ENCODE results near the gene NKX2-1.
A peak's percentile ranks its signal among the peaks of the same experiment; 100 is the strongest.

NKX2-1 gene

DNA sequence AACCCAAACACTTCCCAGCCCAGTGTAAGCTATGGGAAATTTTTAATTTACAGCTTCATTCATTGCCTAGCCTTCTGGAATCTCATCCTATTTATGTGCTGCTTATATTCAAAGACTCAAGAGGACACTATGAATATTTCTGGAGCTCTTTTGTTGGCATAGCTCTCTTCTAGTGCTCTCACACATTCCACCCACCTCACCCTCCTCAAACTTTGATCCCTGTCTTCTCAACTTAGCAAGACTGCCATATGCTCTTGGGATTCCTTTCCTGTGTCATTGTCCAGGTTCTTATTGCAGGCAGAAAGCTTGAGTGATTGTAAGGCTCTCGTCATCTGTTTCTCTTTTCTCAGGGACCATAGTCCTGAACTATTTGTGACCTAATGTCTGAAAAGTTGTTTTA lies 18.0 kb upstream of the NKX2-1 start:
- in situ Hi-C loops (cut with HindIII; ENCODE audit: low sequenced_read_pairs) = no loop called here
- DNase-seq (ENCODE audit: low read depth) = no peak

DNA sequence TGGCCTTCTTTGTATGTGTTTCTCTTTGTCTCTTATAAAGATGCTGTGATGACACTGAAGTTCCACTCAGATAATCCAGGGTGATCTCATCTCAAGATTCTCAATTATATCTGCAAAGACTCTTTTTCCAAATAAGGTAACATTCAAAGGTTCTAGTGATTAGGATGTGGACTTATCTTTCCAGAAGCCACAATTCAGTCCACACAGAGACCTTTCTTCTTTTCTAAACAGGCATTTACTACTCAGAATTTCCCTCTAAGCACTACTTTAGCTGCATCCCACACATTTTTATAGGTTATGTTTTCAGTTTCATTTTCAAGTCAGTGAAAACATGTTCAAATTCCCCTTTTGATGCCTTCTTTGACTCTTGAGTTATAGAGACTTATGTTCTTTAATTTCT lies 9.0 kb upstream of the NKX2-1 start:
- in situ Hi-C loops (cut with HindIII; ENCODE audit: low sequenced_read_pairs) = no loop called here
- no peak overlapping the region for H3K4me3 ChIP-seq (ENCODE audit: low read depth, low read length)

More for the DNA sequence above, 18.0 kb upstream of the NKX2-1 start:
- TF ChIP-seq, protein P1, sequence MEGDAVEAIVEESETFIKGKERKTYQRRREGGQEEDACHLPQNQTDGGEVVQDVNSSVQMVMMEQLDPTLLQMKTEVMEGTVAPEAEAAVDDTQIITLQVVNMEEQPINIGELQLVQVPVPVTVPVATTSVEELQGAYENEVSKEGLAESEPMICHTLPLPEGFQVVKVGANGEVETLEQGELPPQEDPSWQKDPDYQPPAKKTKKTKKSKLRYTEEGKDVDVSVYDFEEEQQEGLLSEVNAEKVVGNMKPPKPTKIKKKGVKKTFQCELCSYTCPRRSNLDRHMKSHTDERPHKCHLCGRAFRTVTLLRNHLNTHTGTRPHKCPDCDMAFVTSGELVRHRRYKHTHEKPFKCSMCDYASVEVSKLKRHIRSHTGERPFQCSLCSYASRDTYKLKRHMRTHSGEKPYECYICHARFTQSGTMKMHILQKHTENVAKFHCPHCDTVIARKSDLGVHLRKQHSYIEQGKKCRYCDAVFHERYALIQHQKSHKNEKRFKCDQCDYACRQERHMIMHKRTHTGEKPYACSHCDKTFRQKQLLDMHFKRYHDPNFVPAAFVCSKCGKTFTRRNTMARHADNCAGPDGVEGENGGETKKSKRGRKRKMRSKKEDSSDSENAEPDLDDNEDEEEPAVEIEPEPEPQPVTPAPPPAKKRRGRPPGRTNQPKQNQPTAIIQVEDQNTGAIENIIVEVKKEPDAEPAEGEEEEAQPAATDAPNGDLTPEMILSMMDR (IDR thresholded peaks at IDR 0.05; ENCODE audit: low read depth, low read length, missing control alignments) = no peak
- no peak overlapping the region for H3K4me3 ChIP-seq (ENCODE audit: low read depth, low read length)

DNA sequence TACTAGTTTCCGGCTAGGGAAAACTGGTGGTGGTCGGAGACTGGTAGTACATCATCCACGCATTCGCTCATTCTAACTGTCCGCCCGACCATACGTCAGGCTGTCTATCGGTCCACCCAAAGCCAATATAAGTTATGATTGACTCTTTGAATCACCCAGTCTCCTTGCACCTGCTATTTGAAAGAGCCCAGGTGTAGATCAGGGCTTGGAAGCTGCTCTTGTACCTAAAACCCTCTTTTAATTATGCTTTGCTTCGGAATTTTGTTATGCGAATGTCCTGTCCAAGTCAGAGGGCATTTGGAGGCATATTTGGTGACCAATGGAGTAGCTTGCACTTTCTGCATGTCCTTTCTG lies 5.7 kb upstream of the NKX2-1 start:
- in situ Hi-C loops (cut with HindIII; ENCODE audit: low sequenced_read_pairs) = no loop called here
- TF ChIP-seq, protein P1 (IDR thresholded peaks at IDR 0.05; ENCODE audit: low read depth, low read length, missing control alignments) = no peak
- H3K4me3 ChIP-seq (ENCODE audit: low read depth, low read length) = no peak overlapping the region
- no peak for DNase-seq (ENCODE audit: low read depth)

More for the DNA sequence above, 9.0 kb upstream of the NKX2-1 start:
- DNase-seq (ENCODE audit: low read depth) = no peak
- TF ChIP-seq, protein P1 (IDR thresholded peaks at IDR 0.05; ENCODE audit: low read depth, low read length, missing control alignments) = no peak

DNA sequence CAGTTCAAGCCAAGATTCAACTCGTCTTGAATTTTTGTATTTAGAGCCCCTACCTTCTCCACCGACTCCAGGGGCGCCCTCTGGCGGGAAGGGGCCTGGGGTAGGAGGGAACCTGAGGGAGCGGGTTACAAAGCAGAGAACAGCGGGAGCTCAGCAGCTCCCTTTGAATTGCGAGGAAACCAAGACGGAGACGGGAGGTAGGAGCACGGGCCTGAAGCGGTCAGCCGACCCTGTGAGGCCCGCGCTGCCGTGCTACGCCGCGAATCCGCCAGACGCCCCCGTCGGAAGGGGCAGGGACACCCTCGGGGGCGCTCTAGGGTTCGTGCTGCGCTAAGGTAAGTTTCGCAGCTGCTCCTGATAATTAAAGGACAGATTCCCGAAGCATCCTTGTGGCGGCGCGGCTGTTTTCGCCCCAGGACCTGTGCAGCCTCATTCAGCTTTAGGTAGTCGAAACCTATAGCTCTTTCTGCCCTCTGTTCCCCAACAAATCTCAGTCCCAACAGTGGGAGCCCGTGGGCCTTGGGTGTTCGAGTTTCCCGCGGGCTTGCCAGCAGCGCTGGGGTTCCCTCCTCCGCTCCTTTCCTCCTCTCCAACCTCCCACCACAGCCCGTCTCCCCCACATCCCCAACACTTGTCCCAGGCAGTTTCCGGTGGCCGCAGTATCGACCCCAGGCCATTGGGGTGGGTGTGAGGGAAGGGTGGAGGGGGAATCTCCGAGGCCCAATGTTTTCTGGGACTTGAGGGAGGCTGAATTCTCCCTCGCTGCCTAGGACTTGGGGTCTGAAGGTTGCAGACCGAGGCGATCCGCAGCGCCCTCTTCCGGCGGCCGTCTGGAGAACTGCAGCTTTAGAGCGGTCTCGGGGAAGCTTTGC lies 5.1 kb upstream of the NKX2-1 start:
- TF ChIP-seq, protein P1 (IDR thresholded peaks at IDR 0.05; ENCODE audit: low read depth, low read length, missing control alignments) = peak; percentile 33
- in situ Hi-C loops (cut with HindIII; ENCODE audit: low sequenced_read_pairs) = no loop called here
- H3K4me3 ChIP-seq (ENCODE audit: low read depth, low read length) = no peak overlapping the region
- DNase-seq (ENCODE audit: low read depth) = no peak

DNA sequence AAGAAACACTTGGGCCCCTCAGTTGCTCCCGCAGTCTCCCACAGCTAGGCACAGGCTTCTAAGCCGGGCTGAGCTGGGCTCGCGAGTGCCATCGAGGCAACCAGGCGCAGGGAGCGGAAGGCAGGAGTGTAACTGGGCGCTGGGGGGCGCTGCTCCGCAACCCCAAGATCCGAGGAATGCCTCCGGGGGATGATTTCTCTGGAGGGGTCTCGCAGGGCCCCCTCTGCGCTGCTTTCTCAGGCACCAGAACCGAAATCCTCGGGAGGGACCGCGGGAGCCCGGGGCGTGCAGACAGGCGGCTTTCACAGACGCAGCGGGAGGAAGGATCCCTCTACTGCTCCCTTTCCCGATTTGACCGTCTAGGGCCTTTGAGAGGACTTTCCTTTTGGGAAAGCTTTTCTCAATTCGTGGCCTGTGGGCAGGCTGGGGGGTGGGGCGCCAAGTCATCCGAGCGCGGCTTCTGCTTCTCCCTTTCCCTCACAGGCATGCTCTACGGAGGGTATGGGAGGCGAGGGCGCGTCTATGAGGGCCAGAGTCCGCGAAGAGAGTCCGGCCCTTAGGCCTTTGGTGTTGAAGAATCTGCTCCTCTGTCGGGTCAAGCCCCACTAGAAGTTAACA lies 4.3 kb upstream of the NKX2-1 start:
- TF ChIP-seq, protein P1 (IDR thresholded peaks at IDR 0.05; ENCODE audit: low read depth, low read length, missing control alignments) = no peak
- no peak for DNase-seq (ENCODE audit: low read depth)
- in situ Hi-C loops (cut with HindIII; ENCODE audit: low sequenced_read_pairs) = no loop called here
- H3K4me3 ChIP-seq (ENCODE audit: low read depth, low read length) = no peak overlapping the region

DNA sequence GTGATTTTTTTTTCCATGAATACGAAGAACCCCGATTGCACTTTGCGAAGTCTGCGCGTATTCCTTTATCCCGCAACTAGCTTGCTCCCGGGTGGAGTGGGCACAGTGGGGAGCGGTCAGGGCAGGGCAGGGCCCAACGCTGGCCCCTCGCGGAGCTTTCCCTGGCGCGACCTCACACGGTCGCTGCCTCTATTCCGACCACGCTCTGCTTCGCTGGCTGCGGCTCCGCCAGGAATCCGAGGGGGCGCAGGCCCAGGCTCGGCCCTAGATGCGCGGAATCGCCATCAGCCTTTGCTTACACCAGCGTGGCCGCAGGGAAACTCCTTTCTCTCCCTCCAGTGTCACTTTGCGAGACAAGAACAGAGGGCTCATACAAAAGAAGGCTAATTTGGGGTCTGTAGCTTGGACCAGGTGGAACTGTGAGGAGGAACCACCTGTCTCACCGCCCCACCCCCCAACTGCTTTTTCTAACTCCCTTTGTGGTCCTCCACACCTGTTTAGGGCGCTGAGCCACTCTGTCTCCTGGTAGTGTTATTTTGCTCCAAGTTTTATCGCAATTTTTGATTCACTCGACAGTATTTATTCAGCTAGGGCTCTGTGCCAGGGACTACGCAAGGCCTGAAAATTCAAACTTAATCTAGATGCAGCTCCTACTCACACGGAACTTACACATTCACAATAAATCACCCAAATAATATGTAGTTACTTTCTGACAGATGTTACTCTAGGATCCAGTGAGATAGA lies 3.1 kb upstream of the NKX2-1 start:
- H3K4me3 ChIP-seq (ENCODE audit: low read depth, low read length) = no peak overlapping the region
- in situ Hi-C loops (cut with HindIII; ENCODE audit: low sequenced_read_pairs) = no loop called here
- TF ChIP-seq, protein P1 (IDR thresholded peaks at IDR 0.05; ENCODE audit: low read depth, low read length, missing control alignments) = no peak
- DNase-seq (ENCODE audit: low read depth) = no peak

Data from astrocyte of the cerebellum (primary cell).